SK-N-SH (cell line): ENCODE measurements around the gene LTF. TPM values are rescaled to one million over a fixed set of nuclear protein-coding genes. Genes with fewer than 3 reads are reported as not detected.

Source experiments
- CTCF ChIA-PET: fragments of 300-600, 350-600 bp; formaldehyde crosslinking; extraction: SDS; loops from one replicate; lab custom pipeline; 2021; lab: Yijun Ruan, JAX
- POLR2A ChIA-PET: fragments of 350-600 bp; sonication (Branson Sonifier 250); formaldehyde crosslinking; extraction: SDS; loops from one replicate; lab custom pipeline; 2020; ENCODE audit warnings: antibody characterized with exemption, inconsistent platforms; lab: Yijun Ruan, JAX
- DNase-seq: peaks from one replicate; pipeline ENCODE4 v3.0.0; 2012
- H2AFZ ChIP-seq: fragments of 200-600 bp; sonication (generic); 2 replicates; pipeline ENCODE4 v1.8.1; 2016; ENCODE audit warnings: antibody characterized with exemption, mild to moderate bottlenecking, low read depth
- H3F3A ChIP-seq: fragments of 200-600 bp; sonication (generic); replicated peaks from 2 replicates; pipeline ENCODE3; 2016; ENCODE audit warnings: antibody characterized with exemption, mild to moderate bottlenecking; ENCODE audit not compliant: insufficient read depth
- H3K27ac ChIP-seq, 2 experiments: fragments of 200-500 bp in 1 of 2; fragments of 200-600 bp in 1 of 2; sonication (Bioruptor generic) in 1 of 2; sonication (generic), shearing (Covaris generic) in 1 of 2; 2 replicates each; pipeline versions ENCODE4 v1.5.1 to v1.6.1; 2014 to 2016; ENCODE audit warnings: low read depth in 2 of 2, inconsistent platforms in 1 of 2, low read length in 1 of 2, mild to moderate bottlenecking in 1 of 2, mixed read lengths in 1 of 2
- H3K27me3 ChIP-seq: fragments of 200-600 bp; sonication (generic), shearing (Covaris generic); 2 replicates; pipeline ENCODE4 v1.6.1; 2016; ENCODE audit warnings: mixed run types; ENCODE audit not compliant: insufficient read depth
- H3K36me3 ChIP-seq, 2 experiments: fragments of 200-500 bp in 1 of 2; fragments of 200-600 bp in 1 of 2; sonication (Bioruptor generic) in 1 of 2; sonication (generic) in 1 of 2; replicated peaks in 1 of 2; 2 replicates each; pipeline versions ENCODE3 to v1.5.1; 2014 to 2016; ENCODE audit warnings: low read length in 1 of 2, mild to moderate bottlenecking in 1 of 2; ENCODE audit not compliant: insufficient read depth in 2 of 2, control insufficient read depth in 1 of 2
- H3K4me1 ChIP-seq, 2 experiments: fragments of 200-500 bp in 1 of 2; fragments of 200-600 bp in 1 of 2; sonication (Bioruptor generic) in 1 of 2; sonication (generic), shearing (Covaris generic) in 1 of 2; 2 replicates each; pipeline versions ENCODE4 v1.5.1 to v1.6.1; 2014 to 2016; ENCODE audit warnings: low read depth in 1 of 2, low read length in 1 of 2, mixed run types in 1 of 2; ENCODE audit not compliant: insufficient read depth in 2 of 2, control insufficient read depth in 1 of 2
- H3K4me2 ChIP-seq: fragments of 200-600 bp; sonication (generic), shearing (Covaris generic); 2 replicates; pipeline ENCODE4 v1.6.1; 2017; ENCODE audit warnings: mixed run types
- H3K4me3 ChIP-seq, 2 experiments: fragments of 200-500 bp in 1 of 2; fragments of 200-600 bp in 1 of 2; sonication (Bioruptor generic) in 1 of 2; sonication (generic), shearing (Covaris generic) in 1 of 2; 2 replicates each; pipeline versions ENCODE4 v1.5.1 to v1.8.1; 2014 to 2016; ENCODE audit warnings: low read depth in 2 of 2, inconsistent platforms in 1 of 2, low read length in 1 of 2, mild to moderate bottlenecking in 1 of 2, mixed read lengths in 1 of 2, moderate library complexity in 1 of 2
- H3K79me2 ChIP-seq: fragments of 200-600 bp; sonication (generic); 2 replicates; pipeline ENCODE4 v1.8.1; 2017; ENCODE audit warnings: mild to moderate bottlenecking; ENCODE audit not compliant: insufficient read depth
- H3K9ac ChIP-seq: fragments of 200-600 bp; sonication (generic); 2 replicates; pipeline ENCODE4 v1.6.1; 2017; ENCODE audit warnings: mixed run types
- H3K9me2 ChIP-seq: fragments of 200-600 bp; sonication (generic); 2 replicates; pipeline ENCODE4 v1.6.1; 2017; ENCODE audit warnings: mixed run types
- H3K9me3 ChIP-seq: fragments of 200-600 bp; sonication (generic); 2 replicates; pipeline ENCODE4 v1.6.1; 2017; ENCODE audit warnings: mixed run types, mild to moderate bottlenecking, moderate library complexity
- H4K20me1 ChIP-seq: fragments of 200-600 bp; sonication (generic); 2 replicates; pipeline ENCODE4 v1.6.1; 2017; ENCODE audit warnings: mild to moderate bottlenecking, mixed run types; ENCODE audit not compliant: insufficient read depth
- CTCF ChIP-seq: fragments of 200-600 bp; sonication (generic); IDR thresholded peaks from 2 replicates; pipeline ENCODE4 v1.6.1; 2017; ENCODE audit warnings: antibody characterized with exemption, mild to moderate bottlenecking, moderate library complexity
- EP300 ChIP-seq, 2 experiments: IDR thresholded peaks; 2 replicates each; pipeline versions ENCODE4 v1.4.0 to v1.6.1; 2012; ENCODE audit warnings: borderline replicate concordance in 1 of 2, low read depth in 1 of 2, low read length in 1 of 2
- EZH2phosphoT487 ChIP-seq: fragments of 200-600 bp; sonication (generic); IDR thresholded peaks from 2 replicates; pipeline ENCODE4 v1.6.1; 2017; ENCODE audit warnings: low read depth, mixed run types, mild to moderate bottlenecking, antibody characterized with exemption, moderate library complexity, borderline replicate concordance
- FOSL2 ChIP-seq: IDR thresholded peaks from 2 replicates; pipeline ENCODE4 v1.4.0; 2012; ENCODE audit warnings: low read depth, mild to moderate bottlenecking, moderate library complexity, borderline replicate concordance
- GABPA ChIP-seq: IDR thresholded peaks from 2 replicates; pipeline ENCODE4 v1.4.0; 2012; ENCODE audit warnings: low read depth, mild to moderate bottlenecking
- IRF3 ChIP-seq: fragments of 150-350 bp; IDR thresholded peaks from 2 replicates; pipeline ENCODE4 v1.6.1; 2016; ENCODE audit warnings: mild to moderate bottlenecking, low read depth, low read length
- JUND ChIP-seq: IDR thresholded peaks from 2 replicates; pipeline ENCODE4 v1.4.0; 2012
- MAX ChIP-seq: IDR thresholded peaks from 2 replicates; pipeline ENCODE4 v1.4.0; 2012; ENCODE audit warnings: low read depth
- MXI1 ChIP-seq: IDR thresholded peaks from 2 replicates; pipeline ENCODE4 v1.6.1; 2012; ENCODE audit warnings: mild to moderate bottlenecking, low read depth, low read length, improper control_type of control experiment
- NFIC ChIP-seq: IDR thresholded peaks from 2 replicates; pipeline ENCODE4 v1.4.0; 2012; ENCODE audit warnings: borderline replicate concordance
- NRF1 ChIP-seq: IDR thresholded peaks from 2 replicates; pipeline ENCODE4 v1.6.1; 2012; ENCODE audit warnings: low read depth, mild to moderate bottlenecking, low read length
- PBX3 ChIP-seq: IDR thresholded peaks from 2 replicates; pipeline ENCODE4; 2012
- RCOR1 ChIP-seq: fragments of 150-350 bp; IDR thresholded peaks from 2 replicates; pipeline ENCODE4 v1.6.1; 2017; ENCODE audit warnings: antibody characterized with exemption, low read length
- REST ChIP-seq: IDR thresholded peaks from 2 replicates; pipeline ENCODE4 v1.6.1; 2012; ENCODE audit warnings: mild to moderate bottlenecking, low read depth, low read length, moderate library complexity
- RFX5 ChIP-seq: IDR thresholded peaks from 2 replicates; pipeline ENCODE4 v1.6.1; 2012; ENCODE audit warnings: mild to moderate bottlenecking, improper control_type of control experiment, low read length
- SMC3 ChIP-seq: IDR thresholded peaks from 2 replicates; pipeline ENCODE4 v1.6.1; 2012; ENCODE audit warnings: low read depth, low read length, improper control_type of control experiment
- USF1 ChIP-seq: IDR thresholded peaks from 2 replicates; pipeline ENCODE4 v1.4.0; 2012; ENCODE audit warnings: low read depth, borderline replicate concordance
- ZBTB33 ChIP-seq: IDR thresholded peaks from 2 replicates; pipeline ENCODE4 v1.4.0; 2012; ENCODE audit warnings: low read depth, borderline replicate concordance
- WGBS: methylation state at CpG from one replicate; pipeline ENCODE4 v1.1.6; 2017; ENCODE audit warnings: low lambda C conversion rate; 5-methylcytosine and 5-hydroxymethylcytosine counted together
- polyA plus RNA-seq, 3 experiments: library from polyadenylated mRNA; depleted of rRNA; stranded (reverse); fragments of >200 nt; gene quantifications; 2 replicates each; pipeline ENCODE4 v1.2.3, GENCODE V29; 2012

Gene LTF
- polyA plus RNA-seq, 1 of the 3 experiments (the other 2 are of a cell fraction), result not detected

- no peak for DNase-seq
- CTCF ChIA-PET, result interaction anchor here (1.0 to 1.6 kb wide), 2 partner anchors 21 to 89 kb away, joined by 3 to 6 read pairs; no protein-coding TSS in a partner anchor
- WGBS, result 2% methylated on average over 2 of the region's 2 CpGs
- Histone ChIP-seq H3K9ac (no peak overlapping the region), H4K20me1 (no peaks in the 10 kb centered on the region), H3K27me3 (peaks cover 3% of the 10 kb centered on the region; the same call in 1 of the 2 replicates), H3K36me3 (no peaks in the 10 kb centered on the region), H3K27ac (no peak overlapping the region), H3K4me1 (no peaks in the 10 kb centered on the region), H3K79me2 (no peaks in the 10 kb centered on the region), H3K4me3 (no peak overlapping the region), H3K9me3 (no peaks in the 10 kb centered on the region), H3F3A (no peaks in the 10 kb centered on the region), H2AFZ (no peak overlapping the region), H3K9me2 (no peaks in the 10 kb centered on the region; the same call in 1 of the 2 replicates), H3K4me2 (no peak overlapping the region)
- no peak for TF ChIP-seq USF1
- no peak for TF ChIP-seq REST
- no peak for TF ChIP-seq RFX5
- TF ChIP-seq SMC3, result no peak
- no peak for TF ChIP-seq NFIC
- TF ChIP-seq MXI1, result no peak
- no peak for TF ChIP-seq EP300 (IDR thresholded peaks at IDR 0.05; ENCODE audit: borderline replicate concordance in 1 of 2, low read depth in 1 of 2, low read length in 1 of 2)
- TF ChIP-seq GABPA, result no peak
- no peak for TF ChIP-seq CTCF
- no peak for TF ChIP-seq FOSL2
- no peak for TF ChIP-seq IRF3
- no peak for TF ChIP-seq NRF1
- no peak for TF ChIP-seq JUND
- TF ChIP-seq PBX3, result no peak
- TF ChIP-seq ZBTB33, result no peak
- TF ChIP-seq RCOR1, result no peak
- TF ChIP-seq MAX, result no peak
- TF ChIP-seq EZH2phosphoT487, result no peak
- POLR2A ChIA-PET, result no interaction called here
Measured at GRCh38 chr3:46399557-46399956, 65.1 kb downstream of the LTF start.
